A549 (cell line): ENCODE results near the gene PSMD14. TPM values are rescaled to one million over a fixed set of nuclear protein-coding genes. Genes with fewer than 3 reads are reported as not detected.

Experiments used
- ATAC-seq, 2 experiments: fragments of 200-7000 bp in 1 of 2; fragments of >200 bp in 1 of 2; cut with Nextera tagmentation in 1 of 2; cut with Tn5 transposase in 1 of 2; 3 replicates each; pipeline versions ENCODE4 v1.8.0 to v1.9.1; 2018 to 2020; ENCODE audit warnings: mild to moderate bottlenecking in 1 of 2, moderate library complexity in 1 of 2
- CTCF ChIA-PET: fragments of 300-600 bp; sonication (Branson Sonifier 250); formaldehyde crosslinking; extraction: SDS; loops from one replicate; lab custom pipeline; 2021; ENCODE audit warnings: antibody characterized with exemption, inconsistent platforms; lab: Yijun Ruan, JAX
- POLR2A ChIA-PET: fragments of 350-600 bp; formaldehyde crosslinking; extraction: SDS; loops from one replicate; lab custom pipeline; 2021; ENCODE audit warnings: antibody characterized with exemption, inconsistent platforms; lab: Yijun Ruan, JAX
- DNase-seq, 2 experiments: peaks; one replicate each; pipeline versions ENCODE4 v3.0.0 to v3.0.0-alpha.2; 2011 to 2016; ENCODE audit warnings: low read depth in 1 of 2, low spot score in 1 of 2
- FAIRE-seq: peaks from 2 replicates; lab custom pipeline; 2011; peaks lifted over from hg19 to GRCh38; lab: Jason Lieb, UNC
- H3K27ac ChIP-seq, 2 experiments: fragments of >200 bp; sonication (Bioruptor Twin); formaldehyde crosslinking; 3 replicates each; pipeline ENCODE4 v1.5.1; 2016 to 2017
- H3K4me1 ChIP-seq: fragments of >200 bp; sonication (Bioruptor Twin); formaldehyde crosslinking; 3 replicates; pipeline ENCODE4 v1.6.1; 2016
- H3K4me2 ChIP-seq: fragments of >200 bp; sonication (Bioruptor Twin); formaldehyde crosslinking; 3 replicates; pipeline ENCODE4 v1.6.1; 2016
- H3K4me3 ChIP-seq: fragments of >200 bp; sonication (Bioruptor Twin); formaldehyde crosslinking; 3 replicates; pipeline ENCODE4 v1.5.1; 2016
- H3K9me3 ChIP-seq: fragments of >200 bp; sonication (Bioruptor Twin); formaldehyde crosslinking; 3 replicates; pipeline ENCODE4 v1.6.1; 2016
- ATOH8 ChIP-seq: fragments of 250-450 bp; sonication (Bioruptor Pico); IDR thresholded peaks from 2 replicates; pipeline ENCODE4 v1.5.0; 2020; ENCODE audit warnings: low read depth, mild to moderate bottlenecking, moderate library complexity
- BCL3 ChIP-seq: fragments of >200 bp; sonication (Bioruptor Twin); formaldehyde crosslinking; IDR thresholded peaks from 3 replicates; pipeline ENCODE4 v1.6.1; 2016
- BHLHE40 ChIP-seq: IDR thresholded peaks from 2 replicates; pipeline ENCODE4 v1.6.1; 2012; ENCODE audit warnings: low read depth, low read length, inconsistent platforms
- CBX2 ChIP-seq: fragments of 200-600 bp; sonication (generic); IDR thresholded peaks from 2 replicates; pipeline ENCODE4 v1.6.1; 2016; ENCODE audit warnings: low read depth, mild to moderate bottlenecking, borderline replicate concordance
- EHF ChIP-seq: fragments of 250-450 bp; sonication (Bioruptor Pico); IDR thresholded peaks from 2 replicates; pipeline ENCODE4 v1.5.0; 2020; ENCODE audit warnings: mild to moderate bottlenecking
- EP300 ChIP-seq, 2 experiments: fragments of >200 bp; sonication (Bioruptor Twin); formaldehyde crosslinking; IDR thresholded peaks; 2 replicates in 1 of 2; 3 replicates in 1 of 2; pipeline ENCODE4 v1.6.1; 2016 to 2017
- FOSB ChIP-seq: fragments of 250-450 bp; sonication (Bioruptor Pico); IDR thresholded peaks from 2 replicates; pipeline ENCODE4 v1.5.0; 2020; ENCODE audit warnings: mild to moderate bottlenecking, moderate library complexity
- GATA3 ChIP-seq: IDR thresholded peaks from 2 replicates; pipeline ENCODE4 v1.6.1; 2012; ENCODE audit warnings: borderline replicate concordance
- HEYL ChIP-seq: fragments of 250-450 bp; sonication (Bioruptor Pico); IDR thresholded peaks from 2 replicates; pipeline ENCODE4 v1.8.0; 2021; ENCODE audit warnings: mild to moderate bottlenecking, moderate library complexity
- HOXB13 ChIP-seq: fragments of 250-450 bp; sonication (Bioruptor Pico); IDR thresholded peaks from 2 replicates; pipeline ENCODE4 v1.5.0; 2020; ENCODE audit warnings: low read depth, mild to moderate bottlenecking, moderate library complexity
- JUN ChIP-seq, 2 experiments: fragments of >200 bp; sonication (Bioruptor Twin); formaldehyde crosslinking; IDR thresholded peaks; 2 replicates in 1 of 2; 3 replicates in 1 of 2; pipeline ENCODE4 v1.6.1; 2016 to 2017
- JUNB ChIP-seq: fragments of >200 bp; sonication (Bioruptor Twin); formaldehyde crosslinking; IDR thresholded peaks from 2 replicates; pipeline ENCODE4 v1.6.1; 2016
- KDM5A ChIP-seq: fragments of 200-600 bp; sonication (generic); IDR thresholded peaks from 2 replicates; pipeline ENCODE4 v1.6.1; 2016; ENCODE audit warnings: antibody characterized with exemption, mild to moderate bottlenecking
- NR3C1 ChIP-seq: fragments of >200 bp; sonication (Bioruptor Twin); formaldehyde crosslinking; IDR thresholded peaks from 3 replicates; pipeline ENCODE4 v1.6.1; 2017
- RAD21 ChIP-seq, 2 experiments: fragments of >200 bp in 1 of 2; sonication (Bioruptor Twin) in 1 of 2; formaldehyde crosslinking in 1 of 2; IDR thresholded peaks in 1 of 2; conservative IDR thresholded peaks in 1 of 2; 2 replicates in 1 of 2; 3 replicates in 1 of 2; pipeline ENCODE4 v1.6.1; 2012 to 2018; ENCODE audit warnings: inconsistent platforms in 1 of 2
- REST ChIP-seq: fragments of 200-600 bp; sonication (generic); IDR thresholded peaks from 2 replicates; pipeline ENCODE4 v1.6.1; 2016; ENCODE audit warnings: antibody characterized with exemption, mild to moderate bottlenecking, moderate library complexity
- RFX5 ChIP-seq: fragments of 450-650 bp; IDR thresholded peaks from 2 replicates; pipeline ENCODE4 v1.7.1; 2014; ENCODE audit warnings: antibody characterized with exemption, mild to moderate bottlenecking, moderate library complexity
- SMC3 ChIP-seq: fragments of >200 bp; sonication (Bioruptor Twin); formaldehyde crosslinking; IDR thresholded peaks from 3 replicates; pipeline ENCODE4 v1.6.1; 2018; ENCODE audit warnings: inconsistent platforms
- SREBF2 ChIP-seq: fragments of 450-650 bp; IDR thresholded peaks from 2 replicates; pipeline ENCODE4 v1.6.1; 2014; ENCODE audit warnings: mild to moderate bottlenecking, moderate library complexity
- TFCP2L1 ChIP-seq: fragments of 250-450 bp; sonication (Bioruptor Pico); IDR thresholded peaks from 2 replicates; pipeline ENCODE4 v1.5.0; 2021; ENCODE audit warnings: mild to moderate bottlenecking
- TP53 ChIP-seq: fragments of 250-450 bp; sonication (Bioruptor Pico); IDR thresholded peaks from 2 replicates; pipeline ENCODE4 v1.5.0; 2021; ENCODE audit warnings: mild to moderate bottlenecking, moderate library complexity
- ZFP36 ChIP-seq: fragments of 450-650 bp; IDR thresholded peaks from 2 replicates; pipeline ENCODE4 v1.6.1; 2014; ENCODE audit warnings: borderline replicate concordance; ENCODE audit not compliant: partially characterized antibody
- WGBS: methylation state at CpG from one replicate; pipeline ENCODE4 v1.1.6; 2017; ENCODE audit errors: missing lambda C conversion rate; 5-methylcytosine and 5-hydroxymethylcytosine counted together
- polyA plus RNA-seq, 4 experiments: library from polyadenylated mRNA; depleted of rRNA in 3 of 4; stranded (reverse); fragments of >200 nt; fragmentation: RNase III in 1 of 4; extraction: RNeasy Plus Mini Kit Qiagen cat#74134 plus additional on column Dnase treatment in 1 of 4; gene quantifications; 2 replicates in 3 of 4; 3 replicates in 1 of 4; pipeline ENCODE4 v1.2.3, GENCODE V29; 2011 to 2017
- TF ChIP-seq, protein P1 (sequence below): fragments of 250-450 bp; sonication (Bioruptor Pico); IDR thresholded peaks from 2 replicates; pipeline ENCODE4 v1.5.0; 2021; ENCODE audit warnings: mild to moderate bottlenecking, moderate library complexity, borderline replicate concordance

Gene PSMD14
- polyA plus RNA-seq, 2 of the 4 experiments (the other 2 are of a cell fraction), result 166 to 218 TPM

GRCh38 chr2:161343235-161343634, 35.0 kb downstream of the PSMD14 start:
- TF ChIP-seq TFCP2L1 (CRISPR knock-in tag), result no peak
- TF ChIP-seq ATOH8, result no peak
- no peak for TF ChIP-seq NR3C1
- no peak for TF ChIP-seq ZFP36
- TF ChIP-seq GATA3, result no peak
- no peak for TF ChIP-seq JUN (IDR thresholded peaks at IDR 0.05)
- no peak for TF ChIP-seq RFX5
- TF ChIP-seq TP53 (CRISPR knock-in tag), result no peak
- no peak for TF ChIP-seq REST
- FAIRE-seq, result no peak

GRCh38 chr2:161344692-161345091, 36.5 kb downstream of the PSMD14 start:
- ChIA-PET POLR2A (no interaction called here), CTCF (no interaction called here)
- ATAC-seq, result no peak
- Histone ChIP-seq H3K4me3 (no peak overlapping the region), H3K4me1 (no peaks in the 10 kb centered on the region), H3K4me2 (no peak overlapping the region), H3K9me3 (no peaks in the 10 kb centered on the region), H3K27ac (no peak overlapping the region)
- TF ChIP-seq SREBF2 (no peak), RAD21 (conservative IDR thresholded peaks at IDR 0.05 in 1 of 2, IDR thresholded peaks at IDR 0.05 in 1 of 2) (no peak), EP300 (IDR thresholded peaks at IDR 0.05) (no peak), BHLHE40 (no peak), HEYL (CRISPR knock-in tag) (no peak), EHF (CRISPR knock-in tag) (no peak), CBX2 (no peak), KDM5A (no peak), SMC3 (no peak), JUNB (no peak), HOXB13 (no peak), BCL3 (no peak), FOSB (CRISPR knock-in tag) (no peak)
- TF ChIP-seq, protein P1, sequence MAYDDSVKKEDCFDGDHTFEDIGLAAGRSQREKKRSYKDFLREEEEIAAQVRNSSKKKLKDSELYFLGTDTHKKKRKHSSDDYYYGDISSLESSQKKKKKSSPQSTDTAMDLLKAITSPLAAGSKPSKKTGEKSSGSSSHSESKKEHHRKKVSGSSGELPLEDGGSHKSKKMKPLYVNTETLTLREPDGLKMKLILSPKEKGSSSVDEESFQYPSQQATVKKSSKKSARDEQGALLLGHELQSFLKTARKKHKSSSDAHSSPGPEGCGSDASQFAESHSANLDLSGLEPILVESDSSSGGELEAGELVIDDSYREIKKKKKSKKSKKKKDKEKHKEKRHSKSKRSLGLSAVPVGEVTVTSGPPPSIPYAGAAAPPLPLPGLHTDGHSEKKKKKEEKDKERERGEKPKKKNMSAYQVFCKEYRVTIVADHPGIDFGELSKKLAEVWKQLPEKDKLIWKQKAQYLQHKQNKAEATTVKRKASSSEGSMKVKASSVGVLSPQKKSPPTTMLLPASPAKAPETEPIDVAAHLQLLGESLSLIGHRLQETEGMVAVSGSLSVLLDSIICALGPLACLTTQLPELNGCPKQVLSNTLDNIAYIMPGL (CRISPR knock-in tag), result no peak
- 88% methylated on average over 2 of the region's 2 CpGs for WGBS
- no peak for DNase-seq
- FAIRE-seq, result no peak

More at GRCh38 chr2:161343235-161343634, 35.0 kb downstream of the PSMD14 start:
- ChIA-PET CTCF (no interaction called here), POLR2A (no interaction called here)
- WGBS, result 98% methylated on average over 3 of the region's 3 CpGs
- H3K4me3 ChIP-seq, result no peak overlapping the region
- DNase-seq (no peak), ATAC-seq (no peak)
- no peak overlapping the region for H3K4me2 ChIP-seq
- no peaks in the 10 kb centered on the region for H3K4me1 ChIP-seq
- H3K27ac ChIP-seq, result no peak overlapping the region
- no peaks in the 10 kb centered on the region for H3K9me3 ChIP-seq
